ENCODE measurements around the gene FOXL3.

GRCh38 chr7:247181-247580 is 42.8 kb upstream of the FOXL3 start:
- no peak for TF ChIP-seq RAD21 (conservative IDR thresholded peaks at IDR 0.05 in 1 of 2, IDR thresholded peaks at IDR 0.05 in 1 of 2)
- TF ChIP-seq ATOH8 (CRISPR knock-in tag; IDR thresholded peaks at IDR 0.05; ENCODE audit: low read depth), result no peak
- no peak for TF ChIP-seq USF2 (IDR thresholded peaks at IDR 0.05)
- no peak for TF ChIP-seq CEBPB (IDR thresholded peaks at IDR 0.05)
- no peak for TF ChIP-seq CBX8 (IDR thresholded peaks at IDR 0.05)
- TF ChIP-seq JUN (IDR thresholded peaks at IDR 0.05), result no peak
- no peak for TF ChIP-seq CTCF (IDR thresholded peaks at IDR 0.05)
- TF ChIP-seq POLR2A (IDR thresholded peaks at IDR 0.05; ENCODE audit: low read length), result no peak
- no peak for TF ChIP-seq KDM5A (IDR thresholded peaks at IDR 0.05)
- TF ChIP-seq FOXS1 (CRISPR knock-in tag; IDR thresholded peaks at IDR 0.05), result no peak
- TF ChIP-seq HES2 (IDR thresholded peaks at IDR 0.05), result no peak
- no peak for TF ChIP-seq EP300 (IDR thresholded peaks at IDR 0.05)
- no peak for TF ChIP-seq RNF2 (IDR thresholded peaks at IDR 0.05; ENCODE audit: borderline replicate concordance, low read depth)
- no peak for TF ChIP-seq MAFK (IDR thresholded peaks at IDR 0.05; ENCODE audit: partially characterized antibody)

Data from A549 (cell line).